ENCODE results near the gene TTBK2.
"Not testable (repeated sequence)": the region's sequence is repeated elsewhere in the genome, so short reads cannot be mapped to it uniquely, and the experiment has no call there.

GRCh38 chr15:42761813-42762212 is 158.8 kb downstream of the TTBK2 start:
- not testable (repeated sequence) for TF ChIP-seq CTCF (IDR thresholded peaks at IDR 0.05; ENCODE audit: low read length); EZH2phosphoT487 (IDR thresholded peaks at IDR 0.05; ENCODE audit: low read length); EZH2 (optimal IDR thresholded peaks at IDR 0.05; ENCODE audit: low read depth, low read length)

Measured in MM.1S (cell line).